Pancreas (tissue), 10 donors: ENCODE measurements around the gene COQ10A. TPM values are rescaled to one million over a fixed set of nuclear protein-coding genes. Genes with fewer than 3 reads are reported as not detected.

ENCODE experiments used
- ATAC-seq, 4 donors: fragments of 200-7000 bp; cut with Tn5 transposase; one replicate each; pipeline versions ENCODE4 v1.8.0 to v1.9.1; 2020; ENCODE audit warnings: mild to moderate bottlenecking in 4 of 4, moderate library complexity in 4 of 4
- DNase-seq, 6 donors: peaks; one replicate each; pipeline ENCODE4 v3.0.0-alpha.2; 2020
- FAIRE-seq: peaks from 2 replicates; lab custom pipeline; 2012; peaks lifted over from hg19 to GRCh38; lab: Jason Lieb, UNC
- H3K27ac ChIP-seq, 4 donors: fragments of 200-600 bp; sonication (generic); 1 replicate in 3 of 4; 2 replicates in 1 of 4; pipeline versions ENCODE4 v1.5.0 to v1.8.0; 2020
- H3K27me3 ChIP-seq, 4 donors: fragments of 200-600 bp; one replicate each; pipeline ENCODE4 v1.8.0; 2021
- H3K36me3 ChIP-seq, 3 donors: fragments of 200-600 bp; sonication (generic) in 1 of 3; one replicate each; pipeline versions ENCODE4 v1.5.0 to v1.8.0; 2020 to 2021
- H3K4me1 ChIP-seq, 3 donors: fragments of 200-600 bp; one replicate each; pipeline ENCODE4 v1.8.0; 2021
- H3K4me3 ChIP-seq, 4 donors: fragments of 200-600 bp; sonication (generic) in 2 of 4; one replicate each; pipeline versions ENCODE4 v1.5.0 to v1.8.0; 2020 to 2021
- H3K9me3 ChIP-seq, 4 donors: fragments of 200-600 bp; one replicate each; pipeline ENCODE4 v1.8.0; 2021
- WGBS, 2 donors: extraction: QIAGEN DNeasy Blood & Tissue Kit; methylation state at CpG; one replicate each; pipeline ENCODE4 v1.1.7; 2013; 5-methylcytosine and 5-hydroxymethylcytosine counted together
- intact Hi-C, 3 donors: fragments of 100-400 bp; cut with DNase I; formaldehyde crosslinking; loops; one replicate each; pipeline versions ENCODE4 v1.11.1 to v1.14.2; 2022
- polyA plus RNA-seq, 2 donors: library from polyadenylated mRNA; stranded (reverse); fragments of 200-250 nt; gene quantifications; one replicate each; pipeline ENCODE4 v1.2.3, GENCODE V29; 2013
- total RNA-seq, 6 donors: library from RNA; stranded (reverse); fragmentation: NEBNext Ultra II Directional in 4 of 6; extraction: Animal tissue kit (Norgen Biotek cat#: 25700) in 4 of 6; gene quantifications; one replicate each; pipeline versions ENCODE4 v1.2.1 to v1.2.4, GENCODE V29; 2021 to 2023
- TF ChIP-seq, protein P1 (sequence below), 4 donors: fragments of 200-600 bp; sonication (generic) in 3 of 4; IDR thresholded peaks; one replicate each; pipeline versions ENCODE4 v1.5.0 to v1.8.0; 2021; ENCODE audit warnings: antibody characterized with exemption in 4 of 4
- donor health status: healthy with polysubstance abuse.
- donor health status: DM: no; HTN: no; CAD: no; lungs with moderate emphysema.
- donor health status: DM: no; HTN: no; CAD: no.
- donor health status: control.
- donor health status: control.
- donor health status: Bipolar disorder and iron deficiency.
- donor health status: DM: yes; HTN: yes; CAD: no.
- donor health status: DM: no; HTN: no; CAD: no.
- donor health status: DM: no; HTN: no; CAD: no.
- donor health status: DM: yes; HTN: yes; CAD: no.

Gene COQ10A
- total and polyA plus RNA-seq, 8 donors: 8.0 to 36.4 (median 11.8) TPM

DNA sequence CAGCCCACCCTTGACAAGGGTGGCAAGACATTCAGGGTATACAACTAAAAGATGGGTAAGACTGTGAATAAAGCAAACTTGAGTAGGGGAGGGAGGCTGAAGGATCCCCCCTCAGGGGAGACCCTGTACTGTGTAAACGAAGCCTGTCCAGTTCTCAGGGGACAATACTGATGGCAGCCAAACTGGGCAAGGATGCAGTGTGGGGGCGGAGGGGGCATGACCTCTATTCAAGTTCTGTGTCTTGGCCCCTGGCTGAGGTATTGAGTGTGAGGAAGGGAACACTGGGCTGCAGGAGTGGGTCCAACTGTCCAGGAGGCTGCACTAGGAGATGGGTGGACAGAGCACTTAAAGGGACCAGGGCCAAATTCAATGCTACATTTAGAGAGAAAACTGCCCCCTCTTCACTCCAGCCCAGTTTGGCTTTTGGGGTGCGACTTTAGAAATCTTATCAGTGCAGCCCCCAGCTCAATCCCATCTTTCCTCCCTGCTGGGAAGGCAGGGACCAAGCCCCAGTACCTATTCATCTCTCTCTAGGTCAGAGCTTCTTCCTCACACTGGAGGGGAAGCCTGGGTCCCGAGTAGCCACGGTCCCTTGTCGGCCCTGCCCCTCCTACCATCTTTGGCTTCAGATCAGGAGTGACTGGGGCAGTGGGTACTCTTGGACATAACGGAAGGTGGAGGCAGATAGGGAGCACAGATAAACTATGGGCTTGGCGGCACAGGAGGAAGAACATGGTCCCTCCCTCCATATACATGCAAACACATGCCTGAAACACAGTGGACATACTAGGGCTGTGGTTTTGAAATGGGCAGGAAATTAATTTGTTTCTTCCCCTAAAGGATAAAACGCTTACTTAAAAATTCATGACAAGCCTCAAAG lies 25.1 kb upstream of the COQ10A start:
- no peak for ATAC-seq
- DNase-seq: no peak
- 77 to 81% methylated on average over 9 of the region's 9 CpGs for WGBS, 2 donors
- no peak overlapping the region for H3K4me3 ChIP-seq
- H3K36me3 ChIP-seq: peaks cover 0 to 36% (median 10%) of the 10 kb centered on the region in 3 donors
- no peaks in the 10 kb centered on the region for H3K9me3 ChIP-seq
- no peak overlapping the region for H3K27ac ChIP-seq
- no peak for FAIRE-seq
- peaks cover 0 to 13% (median 6%) of the 10 kb centered on the region in 3 donors for H3K4me1 ChIP-seq
- TF ChIP-seq, protein P1, sequence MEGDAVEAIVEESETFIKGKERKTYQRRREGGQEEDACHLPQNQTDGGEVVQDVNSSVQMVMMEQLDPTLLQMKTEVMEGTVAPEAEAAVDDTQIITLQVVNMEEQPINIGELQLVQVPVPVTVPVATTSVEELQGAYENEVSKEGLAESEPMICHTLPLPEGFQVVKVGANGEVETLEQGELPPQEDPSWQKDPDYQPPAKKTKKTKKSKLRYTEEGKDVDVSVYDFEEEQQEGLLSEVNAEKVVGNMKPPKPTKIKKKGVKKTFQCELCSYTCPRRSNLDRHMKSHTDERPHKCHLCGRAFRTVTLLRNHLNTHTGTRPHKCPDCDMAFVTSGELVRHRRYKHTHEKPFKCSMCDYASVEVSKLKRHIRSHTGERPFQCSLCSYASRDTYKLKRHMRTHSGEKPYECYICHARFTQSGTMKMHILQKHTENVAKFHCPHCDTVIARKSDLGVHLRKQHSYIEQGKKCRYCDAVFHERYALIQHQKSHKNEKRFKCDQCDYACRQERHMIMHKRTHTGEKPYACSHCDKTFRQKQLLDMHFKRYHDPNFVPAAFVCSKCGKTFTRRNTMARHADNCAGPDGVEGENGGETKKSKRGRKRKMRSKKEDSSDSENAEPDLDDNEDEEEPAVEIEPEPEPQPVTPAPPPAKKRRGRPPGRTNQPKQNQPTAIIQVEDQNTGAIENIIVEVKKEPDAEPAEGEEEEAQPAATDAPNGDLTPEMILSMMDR (IDR thresholded peaks at IDR 0.05): no peak
- H3K27me3 ChIP-seq: no peaks in the 10 kb centered on the region
- intact Hi-C loops: no loop called here

DNA sequence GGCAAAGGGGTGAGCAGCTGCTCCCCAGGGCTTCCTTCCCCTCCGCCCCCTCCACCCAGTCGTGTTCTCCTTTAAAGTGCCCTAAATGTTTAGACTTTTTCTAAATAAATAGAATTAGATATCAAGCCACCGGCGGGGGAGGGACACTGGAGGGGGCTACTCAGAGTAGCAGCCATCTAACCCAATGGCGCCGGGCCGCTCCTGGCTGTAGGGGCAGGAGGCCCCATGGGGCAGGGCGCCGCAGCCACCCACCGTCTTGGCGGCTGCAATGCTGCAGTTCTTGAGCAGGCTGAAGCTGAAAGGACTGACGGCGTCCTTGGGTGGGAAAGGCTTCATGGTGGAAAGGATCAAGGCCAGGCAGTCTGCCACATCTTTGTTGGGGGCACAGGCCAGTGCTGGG lies 23.8 kb upstream of the COQ10A start:
- H3K27me3 ChIP-seq: no peaks in the 10 kb centered on the region
- H3K9me3 ChIP-seq: no peaks in the 10 kb centered on the region
- TF ChIP-seq, protein P1 (IDR thresholded peaks at IDR 0.05): no peak
- H3K4me1 ChIP-seq: peaks cover 0 to 13% (median 6%) of the 10 kb centered on the region in 3 donors
- FAIRE-seq (no peak), ATAC-seq (no peak), DNase-seq (no peak)
- H3K36me3 ChIP-seq: peaks cover 0 to 45% (median 19%) of the 10 kb centered on the region in 3 donors
- WGBS, 2 donors: 74 to 85% methylated on average over 13 of the region's 13 CpGs
- H3K4me3 ChIP-seq: no peak overlapping the region
- intact Hi-C loops: no loop called here
- peak overlapping the region in 1 of 4 donors; percentile 27 for H3K27ac ChIP-seq

GRCh38 chr12:56243731-56244181 lies 23.0 kb upstream of the COQ10A start:
- TF ChIP-seq, protein P1 (IDR thresholded peaks at IDR 0.05): no peak
- Histone ChIP-seq H3K4me1 (peaks cover 0 to 13% (median 6%) of the 10 kb centered on the region in 3 donors), H3K4me3 (no peak overlapping the region), H3K27ac (peak overlapping the region in 2 of 4 donors; percentile 9 to 27), H3K27me3 (no peaks in the 10 kb centered on the region), H3K36me3 (peaks cover 0 to 53% (median 25%) of the 10 kb centered on the region in 3 donors), H3K9me3 (no peaks in the 10 kb centered on the region)
- WGBS, 2 donors: 3 to 15% methylated on average over 3 of the region's 3 CpGs
- DNase-seq (peak in 4 of 6 donors; percentile 62 to 80 (median 78)), ATAC-seq (peak; percentile 71 to 89 (median 78)), FAIRE-seq (no peak)
- intact Hi-C loops: no loop called here

GRCh38 chr12:56244494-56244893 lies 22.2 kb upstream of the COQ10A start:
- Histone ChIP-seq H3K9me3 (no peaks in the 10 kb centered on the region), H3K36me3 (peaks cover 0 to 58% (median 25%) of the 10 kb centered on the region in 3 donors), H3K27me3 (no peaks in the 10 kb centered on the region), H3K4me3 (no peak overlapping the region), H3K4me1 (peaks cover 0 to 13% (median 6%) of the 10 kb centered on the region in 3 donors), H3K27ac (no peak overlapping the region)
- DNase-seq (no peak), ATAC-seq (no peak), FAIRE-seq (no peak)
- intact Hi-C loops: no loop called here
- WGBS, 2 donors: 93 to 94% methylated on average over 14 of the region's 14 CpGs
- TF ChIP-seq, protein P1 (IDR thresholded peaks at IDR 0.05): no peak
